Measurements from ENCODE around the gene ZBTB48.

Gene ZBTB48

DNA sequence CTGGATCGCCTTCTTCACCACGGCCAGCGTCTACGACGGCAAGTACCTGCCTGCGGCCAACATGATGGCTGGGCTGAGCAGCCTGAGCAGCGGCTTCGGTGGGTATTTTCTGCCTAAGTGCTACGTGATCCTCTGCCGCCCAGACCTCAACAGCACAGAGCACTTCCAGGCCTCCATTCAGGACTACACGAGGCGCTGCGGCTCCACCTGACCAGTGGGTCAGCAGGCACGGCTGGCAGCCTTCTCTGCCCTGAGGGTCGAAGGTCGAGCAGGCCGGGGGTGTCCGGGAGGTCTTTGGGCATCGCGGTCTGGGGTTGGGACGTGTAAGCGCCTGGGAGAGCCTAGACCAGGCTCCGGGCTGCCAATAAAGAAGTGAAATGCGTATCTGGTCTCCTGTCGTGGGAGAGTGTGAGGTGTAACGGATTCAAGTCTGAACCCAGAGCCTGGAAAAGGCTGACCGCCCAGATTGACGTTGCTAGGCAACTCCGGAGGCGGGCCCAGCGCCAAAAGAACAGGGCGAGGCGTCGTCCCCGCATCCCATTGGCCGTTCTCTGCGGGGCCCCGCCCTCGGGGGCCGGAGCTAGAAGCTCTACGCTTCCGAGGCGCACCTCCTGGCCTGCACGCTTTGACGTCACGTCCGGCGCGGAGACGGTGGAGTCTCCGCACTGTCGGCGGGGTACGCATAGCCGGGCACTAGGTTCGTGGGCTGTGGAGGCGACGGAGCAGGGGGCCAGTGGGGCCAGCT lies at the start of gene ZBTB48:
TSS of gene ZBTB48 (plus strand) at position 621 of the 745 bp plus-strand sequence. CDS start 616 bp downstream, outside the sequence.
- no peaks in the 10 kb centered on the region for H3K9me2 ChIP-seq (replicated peaks; ENCODE audit: insufficient read depth, low read length)
- H3K27ac ChIP-seq (ENCODE audit: low read length), result peak within 1 kb of the TSS; percentile 33; the same call in 1 of the 2 replicates
- peak within 1 kb of the TSS; percentile 70 for H3K4me3 ChIP-seq (ENCODE audit: low read length)
- peaks cover 21% of the 10 kb centered on the region for H3K79me2 ChIP-seq (ENCODE audit: low read length)
- peak within 1 kb of the TSS; percentile 93 for H3K4me2 ChIP-seq (ENCODE audit: low read depth, low read length)
- TF ChIP-seq, protein P1, sequence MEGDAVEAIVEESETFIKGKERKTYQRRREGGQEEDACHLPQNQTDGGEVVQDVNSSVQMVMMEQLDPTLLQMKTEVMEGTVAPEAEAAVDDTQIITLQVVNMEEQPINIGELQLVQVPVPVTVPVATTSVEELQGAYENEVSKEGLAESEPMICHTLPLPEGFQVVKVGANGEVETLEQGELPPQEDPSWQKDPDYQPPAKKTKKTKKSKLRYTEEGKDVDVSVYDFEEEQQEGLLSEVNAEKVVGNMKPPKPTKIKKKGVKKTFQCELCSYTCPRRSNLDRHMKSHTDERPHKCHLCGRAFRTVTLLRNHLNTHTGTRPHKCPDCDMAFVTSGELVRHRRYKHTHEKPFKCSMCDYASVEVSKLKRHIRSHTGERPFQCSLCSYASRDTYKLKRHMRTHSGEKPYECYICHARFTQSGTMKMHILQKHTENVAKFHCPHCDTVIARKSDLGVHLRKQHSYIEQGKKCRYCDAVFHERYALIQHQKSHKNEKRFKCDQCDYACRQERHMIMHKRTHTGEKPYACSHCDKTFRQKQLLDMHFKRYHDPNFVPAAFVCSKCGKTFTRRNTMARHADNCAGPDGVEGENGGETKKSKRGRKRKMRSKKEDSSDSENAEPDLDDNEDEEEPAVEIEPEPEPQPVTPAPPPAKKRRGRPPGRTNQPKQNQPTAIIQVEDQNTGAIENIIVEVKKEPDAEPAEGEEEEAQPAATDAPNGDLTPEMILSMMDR (IDR thresholded peaks at IDR 0.05; ENCODE audit: low read length), result no peak
- TF ChIP-seq EZH2 (optimal IDR thresholded peaks at IDR 0.05; ENCODE audit: low read depth, low read length) (no peak), EZH2phosphoT487 (IDR thresholded peaks at IDR 0.05; ENCODE audit: low read length) (no peak)
- peak; percentile 99 for DNase-seq
- no peaks in the 10 kb centered on the region for H3K9me3 ChIP-seq (replicated peaks; ENCODE audit: insufficient read depth, low read length)
- H2AFZ ChIP-seq (ENCODE audit: low read length), result peak within 1 kb of the TSS; percentile 83
- H3K9ac ChIP-seq (ENCODE audit: low read length), result peak within 1 kb of the TSS; percentile 73
- no peaks in the 10 kb centered on the region for H3K36me3 ChIP-seq (replicated peaks; ENCODE audit: insufficient read depth, low read length)
- H3K27me3 ChIP-seq (replicated peaks; ENCODE audit: insufficient read depth, low read length), result no peaks in the 10 kb centered on the region; the same call in 1 of the 2 replicates
- H4K20me1 ChIP-seq (ENCODE audit: insufficient read depth, low read length), result no peaks in the 10 kb centered on the region
- H3F3A ChIP-seq (ENCODE audit: insufficient read depth, low read length), result no peaks in the 10 kb centered on the region
- H3K4me1 ChIP-seq (ENCODE audit: low read length), result peaks cover 14% of the 10 kb centered on the region

DNA sequence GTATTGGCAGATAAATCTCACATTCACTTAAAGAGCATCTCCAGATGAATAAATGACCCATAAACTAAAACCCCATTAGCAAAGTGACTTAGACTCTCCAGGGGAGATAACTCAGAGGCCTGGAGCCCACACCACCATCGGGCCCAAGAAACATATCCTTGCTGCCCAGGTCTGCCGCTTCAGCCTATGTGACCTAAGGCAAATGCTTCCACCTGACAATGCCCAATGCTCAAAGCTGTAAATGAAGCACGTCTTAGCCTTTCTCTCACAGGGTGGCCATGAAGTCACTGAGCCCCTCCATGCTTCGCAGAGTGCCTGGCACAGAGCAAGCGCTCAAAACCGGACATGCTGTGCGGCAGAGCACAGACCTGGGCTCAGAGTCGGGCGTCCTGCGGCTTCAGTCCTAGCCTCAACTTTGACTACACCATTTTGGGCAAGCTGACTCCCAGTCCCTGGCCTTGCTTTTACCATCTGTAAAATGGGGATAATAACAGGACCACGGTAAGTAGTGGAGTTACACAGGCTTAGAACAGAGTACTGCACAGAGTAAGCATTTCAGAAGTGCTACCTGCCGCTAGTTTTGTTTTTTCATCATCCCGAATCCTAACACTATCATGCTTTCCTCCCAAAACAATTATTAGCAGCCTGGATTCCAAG lies 49.2 kb upstream of the ZBTB48 start:
- TF ChIP-seq EZH2 (optimal IDR thresholded peaks at IDR 0.05; ENCODE audit: low read depth, low read length) (no peak), EZH2phosphoT487 (IDR thresholded peaks at IDR 0.05; ENCODE audit: low read length) (no peak)
- TF ChIP-seq, protein P1 (IDR thresholded peaks at IDR 0.05; ENCODE audit: low read length), result no peak
- H3K79me2 ChIP-seq (ENCODE audit: low read length), result no peaks in the 10 kb centered on the region
- H3K9me3 ChIP-seq (replicated peaks; ENCODE audit: insufficient read depth, low read length), result no peaks in the 10 kb centered on the region
- 0 out of 2 replicates have a peak, but pooled peaks cover 11% of the 10 kb centered on the region for H3K36me3 ChIP-seq (replicated peaks; ENCODE audit: insufficient read depth, low read length)
- H3K9me2 ChIP-seq (replicated peaks; ENCODE audit: insufficient read depth, low read length), result no peaks in the 10 kb centered on the region
- H3K4me3 ChIP-seq (ENCODE audit: low read length), result no peak overlapping the region
- no peak overlapping the region for H3K27ac ChIP-seq (ENCODE audit: low read length)
- H4K20me1 ChIP-seq (ENCODE audit: insufficient read depth, low read length), result no peaks in the 10 kb centered on the region
- no peaks in the 10 kb centered on the region for H3K4me1 ChIP-seq (ENCODE audit: low read length)
- no peak for DNase-seq
- H3K27me3 ChIP-seq (replicated peaks; ENCODE audit: insufficient read depth, low read length), result no peaks in the 10 kb centered on the region
- no peak overlapping the region for H3K4me2 ChIP-seq (ENCODE audit: low read depth, low read length)
- H3K9ac ChIP-seq (ENCODE audit: low read length), result no peak overlapping the region
- no peak overlapping the region for H2AFZ ChIP-seq (ENCODE audit: low read length)
- H3F3A ChIP-seq (ENCODE audit: insufficient read depth, low read length), result no peaks in the 10 kb centered on the region

DNA sequence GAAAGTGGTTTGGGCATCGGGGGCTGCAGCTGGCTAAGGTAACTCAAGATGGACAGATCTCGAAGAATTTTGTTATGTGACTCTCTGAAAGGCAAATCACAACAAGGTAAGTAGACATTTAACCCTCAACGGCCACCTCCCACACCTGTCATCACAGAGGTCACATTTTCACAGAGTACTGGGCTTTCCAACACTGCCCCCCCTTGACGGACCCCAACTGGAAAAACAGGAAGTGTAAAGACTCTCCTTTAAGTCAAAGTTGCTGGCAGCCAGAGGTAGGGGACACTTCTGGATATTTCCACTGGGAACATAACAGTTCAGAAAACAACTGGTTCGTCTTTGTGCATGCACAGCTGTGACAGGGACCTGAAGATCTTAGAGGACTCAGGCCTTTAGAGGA lies 47.8 kb upstream of the ZBTB48 start:
- Histone ChIP-seq H3K4me2 (ENCODE audit: low read depth, low read length) (no peak overlapping the region), H2AFZ (ENCODE audit: low read length) (no peak overlapping the region), H3K4me1 (ENCODE audit: low read length) (no peaks in the 10 kb centered on the region), H3K4me3 (ENCODE audit: low read length) (no peak overlapping the region), H3K36me3 (replicated peaks; ENCODE audit: insufficient read depth, low read length) (0 out of 2 replicates have a peak, but pooled peaks cover 11% of the 10 kb centered on the region), H3K9me2 (replicated peaks; ENCODE audit: insufficient read depth, low read length) (no peaks in the 10 kb centered on the region), H3F3A (ENCODE audit: insufficient read depth, low read length) (no peaks in the 10 kb centered on the region), H3K27ac (ENCODE audit: low read length) (no peak overlapping the region), H3K9me3 (replicated peaks; ENCODE audit: insufficient read depth, low read length) (no peaks in the 10 kb centered on the region), H3K9ac (ENCODE audit: low read length) (no peak overlapping the region), H3K27me3 (replicated peaks; ENCODE audit: insufficient read depth, low read length) (no peaks in the 10 kb centered on the region), H3K79me2 (ENCODE audit: low read length) (no peaks in the 10 kb centered on the region), H4K20me1 (ENCODE audit: insufficient read depth, low read length) (no peaks in the 10 kb centered on the region)
- no peak for TF ChIP-seq EZH2phosphoT487 (IDR thresholded peaks at IDR 0.05; ENCODE audit: low read length)
- no peak for TF ChIP-seq EZH2 (optimal IDR thresholded peaks at IDR 0.05; ENCODE audit: low read depth, low read length)
- TF ChIP-seq, protein P1 (IDR thresholded peaks at IDR 0.05; ENCODE audit: low read length), result no peak
- no peak for DNase-seq

Measured in MM.1S (cell line).